Upper lobe of right lung (tissue), 1 donor: ENCODE results near the gene CLDN15. TPM values are rescaled to one million over a fixed set of nuclear protein-coding genes. Genes with fewer than 3 reads are reported as not detected.

ENCODE experiments used
- ATAC-seq: fragments of 200-7000 bp; cut with Tn5 transposase; one replicate; pipeline ENCODE4 v1.9.1; 2020; ENCODE audit warnings: mild to moderate bottlenecking, moderate library complexity
- DNase-seq: peaks from one replicate; pipeline ENCODE4 v3.0.0-alpha.2; 2020
- H3K27ac ChIP-seq: fragments of 200-600 bp; one replicate; pipeline ENCODE4 v1.8.0; 2022
- H3K27me3 ChIP-seq: fragments of 200-600 bp; one replicate; pipeline ENCODE4 v1.8.0; 2022; ENCODE audit warnings: mild to moderate bottlenecking
- H3K36me3 ChIP-seq: fragments of 200-600 bp; one replicate; pipeline ENCODE4 v1.8.0; 2022
- H3K4me1 ChIP-seq: fragments of 200-600 bp; one replicate; pipeline ENCODE4 v1.8.0; 2022
- H3K4me3 ChIP-seq: fragments of 200-600 bp; one replicate; pipeline ENCODE4 v1.8.0; 2022; ENCODE audit warnings: mild to moderate bottlenecking
- H3K9me3 ChIP-seq: fragments of 200-600 bp; one replicate; pipeline ENCODE4 v1.8.0; 2022
- intact Hi-C: fragments of 100-400 bp; cut with DNase I; formaldehyde crosslinking; loops from one replicate; pipeline ENCODE4 v1.11.0; 2022
- total RNA-seq: library from RNA; stranded (reverse); fragmentation: NEBNext Ultra II Directional; extraction: Animal tissue kit (Norgen Biotek cat#: 25700); gene quantifications from one replicate; pipeline ENCODE4 v1.2.1, GENCODE V29; 2021
- TF ChIP-seq, protein P1 (sequence below): fragments of 200-600 bp; IDR thresholded peaks from one replicate; pipeline ENCODE4 v1.8.0; 2022; ENCODE audit warnings: antibody characterized with exemption
- donor health status: DM: no; HTN: yes; CAD: no; lungs with severe emphysema.

Gene CLDN15
- total RNA-seq, 1 donor from 2014 or later, result 17.7 TPM

DNA sequence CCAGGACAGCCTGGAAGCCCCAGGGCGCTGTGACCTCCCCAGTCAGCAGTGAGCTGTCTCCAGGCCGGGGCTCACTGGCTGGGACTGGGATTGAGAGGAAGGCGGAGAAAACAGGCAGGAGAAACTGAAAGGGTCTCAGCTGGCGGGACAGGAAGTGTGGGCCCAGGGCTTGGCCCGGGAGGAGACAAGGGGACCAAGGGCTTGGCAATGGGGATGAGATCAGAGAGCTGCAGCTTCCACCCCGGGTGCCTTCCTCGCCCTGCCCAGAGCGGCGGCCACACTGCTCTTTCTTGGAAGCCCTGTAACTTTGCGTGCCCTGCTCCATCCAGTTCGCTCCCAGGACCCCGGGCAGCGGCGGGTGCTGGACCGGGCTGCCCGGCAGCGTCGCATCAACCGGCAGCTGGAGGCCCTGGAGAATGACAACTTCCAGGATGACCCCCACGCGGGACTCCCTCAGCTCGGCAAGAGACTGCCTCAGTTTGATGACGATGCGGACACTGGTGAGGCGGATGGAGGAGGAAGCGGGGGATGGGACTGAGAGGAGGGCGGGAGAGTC lies 15.2 kb downstream of the CLDN15 start:
- no peak overlapping the region for H3K4me3 ChIP-seq
- no peak for DNase-seq
- intact Hi-C loops, result no loop called here
- TF ChIP-seq, protein P1, sequence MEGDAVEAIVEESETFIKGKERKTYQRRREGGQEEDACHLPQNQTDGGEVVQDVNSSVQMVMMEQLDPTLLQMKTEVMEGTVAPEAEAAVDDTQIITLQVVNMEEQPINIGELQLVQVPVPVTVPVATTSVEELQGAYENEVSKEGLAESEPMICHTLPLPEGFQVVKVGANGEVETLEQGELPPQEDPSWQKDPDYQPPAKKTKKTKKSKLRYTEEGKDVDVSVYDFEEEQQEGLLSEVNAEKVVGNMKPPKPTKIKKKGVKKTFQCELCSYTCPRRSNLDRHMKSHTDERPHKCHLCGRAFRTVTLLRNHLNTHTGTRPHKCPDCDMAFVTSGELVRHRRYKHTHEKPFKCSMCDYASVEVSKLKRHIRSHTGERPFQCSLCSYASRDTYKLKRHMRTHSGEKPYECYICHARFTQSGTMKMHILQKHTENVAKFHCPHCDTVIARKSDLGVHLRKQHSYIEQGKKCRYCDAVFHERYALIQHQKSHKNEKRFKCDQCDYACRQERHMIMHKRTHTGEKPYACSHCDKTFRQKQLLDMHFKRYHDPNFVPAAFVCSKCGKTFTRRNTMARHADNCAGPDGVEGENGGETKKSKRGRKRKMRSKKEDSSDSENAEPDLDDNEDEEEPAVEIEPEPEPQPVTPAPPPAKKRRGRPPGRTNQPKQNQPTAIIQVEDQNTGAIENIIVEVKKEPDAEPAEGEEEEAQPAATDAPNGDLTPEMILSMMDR, result no peak
- no peaks in the 10 kb centered on the region for H3K9me3 ChIP-seq
- ATAC-seq, result no peak
- H3K4me1 ChIP-seq, result peaks cover 7% of the 10 kb centered on the region
- no peak overlapping the region for H3K27ac ChIP-seq
- H3K36me3 ChIP-seq, result peaks cover 51% of the 10 kb centered on the region
- no peaks in the 10 kb centered on the region for H3K27me3 ChIP-seq

DNA sequence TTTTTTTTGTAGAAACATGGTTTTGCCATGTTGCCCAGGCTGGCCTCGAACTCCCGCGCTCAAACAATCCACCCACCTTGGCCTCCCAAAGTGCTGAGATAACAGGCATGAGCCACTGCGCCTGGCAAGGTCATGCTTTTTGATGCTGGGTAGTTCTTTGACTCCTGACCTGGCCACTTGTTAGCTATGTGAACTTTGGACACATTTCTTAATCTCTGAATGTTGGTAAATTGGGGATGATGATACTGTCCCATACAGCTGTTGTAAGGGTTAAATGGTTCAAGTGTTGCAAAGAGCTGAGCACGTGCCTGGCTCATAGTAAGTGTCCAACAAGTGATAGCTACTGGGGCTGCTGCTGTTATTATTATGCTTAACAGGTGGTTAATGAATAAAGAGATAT lies 17.3 kb downstream of the CLDN15 start:
- TF ChIP-seq, protein P1, result no peak
- Histone ChIP-seq H3K27ac (no peak overlapping the region), H3K36me3 (peaks cover 39% of the 10 kb centered on the region), H3K9me3 (no peaks in the 10 kb centered on the region), H3K27me3 (no peaks in the 10 kb centered on the region), H3K4me3 (no peak overlapping the region), H3K4me1 (peaks cover 16% of the 10 kb centered on the region)
- DNase-seq, result no peak
- intact Hi-C loops, result no loop called here
- ATAC-seq, result no peak

DNA sequence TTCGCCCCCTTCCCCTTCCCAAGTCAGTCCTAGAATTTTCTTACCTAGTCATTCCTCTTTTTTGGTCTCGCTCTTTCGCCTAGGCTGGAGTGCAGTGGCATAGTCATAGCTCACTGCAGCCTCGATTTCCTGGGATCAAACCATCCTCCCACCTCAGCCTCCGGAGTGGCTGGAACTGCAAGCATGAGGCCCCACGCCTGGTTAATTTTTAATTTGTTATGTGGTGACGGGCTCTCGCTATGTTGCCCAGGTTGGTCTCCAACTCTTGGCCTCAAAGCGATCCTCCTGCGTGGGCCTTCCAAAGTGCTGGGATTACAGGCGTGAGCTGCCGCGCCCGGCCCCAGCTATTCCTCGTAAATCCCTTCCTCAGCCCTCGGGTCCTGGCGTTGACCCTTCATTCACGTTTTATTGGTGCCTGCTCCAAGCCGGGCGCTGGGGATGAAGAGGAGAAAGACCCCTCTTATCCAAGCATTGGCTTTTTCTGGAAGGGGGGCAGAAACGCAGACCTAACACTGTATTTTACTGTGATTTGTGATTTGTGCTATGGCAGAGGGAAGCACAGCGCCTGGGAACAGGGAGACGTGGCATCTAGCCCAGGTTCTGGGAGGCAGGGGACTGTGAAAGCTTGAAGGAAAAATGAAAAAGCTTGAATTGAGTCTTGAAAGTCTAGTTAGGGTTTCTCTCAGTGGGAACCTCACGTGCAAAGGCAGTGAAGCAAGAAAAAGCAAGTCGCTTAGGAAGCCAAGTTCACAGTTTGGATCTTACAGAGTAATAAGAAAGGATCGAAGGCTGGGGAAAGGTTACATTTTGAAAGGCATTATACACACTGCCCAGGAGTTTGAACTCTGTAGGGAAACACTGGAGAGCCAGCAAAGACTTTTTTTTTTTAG lies 19.1 kb downstream of the CLDN15 start:
- Histone ChIP-seq H3K27me3 (no peaks in the 10 kb centered on the region), H3K4me1 (peaks cover 16% of the 10 kb centered on the region), H3K9me3 (no peaks in the 10 kb centered on the region), H3K36me3 (peaks cover 38% of the 10 kb centered on the region), H3K4me3 (peak overlapping the region; percentile 95), H3K27ac (peak overlapping the region; percentile 88)
- TF ChIP-seq, protein P1, result no peak
- DNase-seq, result no peak
- ATAC-seq, result no peak
- intact Hi-C loops, result no loop called here

DNA sequence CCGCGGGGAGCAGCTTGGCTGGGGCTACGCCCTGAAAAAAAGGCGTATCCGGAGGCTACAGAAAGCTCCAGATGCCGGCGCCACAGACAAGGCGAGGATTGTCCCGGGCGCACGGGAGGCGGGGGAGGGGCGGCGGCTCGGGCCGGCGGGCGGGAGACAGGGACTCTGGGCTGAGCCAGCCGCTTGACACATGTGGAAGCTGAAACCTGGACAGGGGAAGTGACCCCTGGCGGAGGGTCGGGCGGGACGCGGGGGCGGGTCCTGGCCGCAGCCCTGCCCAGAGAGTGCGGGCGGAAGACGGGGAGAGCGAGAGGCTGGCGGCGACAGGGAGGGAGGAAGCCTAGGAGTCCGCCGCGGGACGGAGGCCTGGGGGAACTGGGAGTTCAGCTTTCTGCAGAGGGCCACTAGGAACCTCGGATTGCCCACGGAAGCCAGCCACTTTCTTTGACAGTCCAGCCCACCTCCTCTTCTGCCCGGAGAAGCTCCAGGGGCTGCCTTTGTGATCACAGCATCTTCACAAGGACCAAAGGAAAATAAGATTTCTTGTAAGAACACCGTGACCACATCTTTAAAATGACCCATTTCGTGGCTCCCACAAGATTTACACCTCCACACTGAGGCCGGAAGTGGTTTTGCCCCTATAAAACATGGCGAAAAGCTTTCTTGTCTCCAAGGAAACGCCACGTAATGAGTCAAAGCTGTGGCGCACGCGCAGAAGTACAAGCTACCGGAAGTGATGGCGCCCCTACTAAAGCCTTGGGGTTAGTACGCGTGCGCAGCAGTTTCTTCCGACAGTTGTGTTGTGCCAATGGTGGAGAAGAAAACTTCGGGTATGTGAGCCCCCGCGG lies 20.0 kb downstream of the CLDN15 start, which contains the start of the genes PLOD3 and ZNHIT1:
Gene PLOD3, minus strand, starts transcription at position 194 of the 848 bp plus-strand sequence. CDS start 307 bp downstream, outside the sequence.
Gene ZNHIT1, plus strand, starts transcription at position 778 of the 848 bp plus-strand sequence. Its CDS starts 31 bp downstream, at position 809.
- ATAC-seq (peak; percentile 92), DNase-seq (peak; percentile 96)
- H3K9me3 ChIP-seq, result no peaks in the 10 kb centered on the region
- peak within 1 kb of the TSS; percentile 88 for H3K27ac ChIP-seq
- H3K4me1 ChIP-seq, result peaks cover 16% of the 10 kb centered on the region
- TF ChIP-seq, protein P1, result peak; percentile 16
- intact Hi-C loops, result no loop called here
- no peaks in the 10 kb centered on the region for H3K27me3 ChIP-seq
- H3K4me3 ChIP-seq, result peak within 1 kb of the TSS; percentile 95
- peaks cover 38% of the 10 kb centered on the region for H3K36me3 ChIP-seq

DNA sequence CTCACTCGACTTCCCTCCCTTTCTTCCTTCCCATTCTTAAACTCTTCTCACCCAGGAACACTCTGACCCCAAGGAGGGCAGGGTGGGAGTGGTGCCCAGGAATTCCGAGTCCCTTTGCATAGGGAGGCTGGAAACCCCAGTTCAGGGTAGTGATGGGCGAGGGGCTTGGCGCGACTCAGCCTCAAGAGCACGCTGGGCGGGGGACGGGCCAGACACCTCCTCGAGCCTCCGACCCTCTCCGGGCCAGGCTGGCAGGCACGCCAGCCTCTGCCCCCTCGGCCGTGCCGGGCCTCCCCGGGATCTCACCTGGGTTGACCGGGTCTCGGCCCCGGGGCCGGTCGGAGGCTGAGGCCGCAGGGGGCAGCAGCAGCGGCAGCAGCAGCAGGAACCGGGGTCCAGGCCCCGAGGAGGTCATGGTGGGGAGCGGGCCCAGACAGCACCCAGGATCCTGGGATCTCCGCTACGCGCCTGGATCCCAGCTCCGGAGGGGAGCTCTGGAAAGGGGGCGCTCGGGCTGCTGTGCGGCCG lies 20.7 kb downstream of the CLDN15 start:
- Histone ChIP-seq H3K27me3 (no peaks in the 10 kb centered on the region), H3K27ac (peak overlapping the region; percentile 88), H3K36me3 (peaks cover 34% of the 10 kb centered on the region), H3K4me1 (peaks cover 16% of the 10 kb centered on the region), H3K9me3 (no peaks in the 10 kb centered on the region), H3K4me3 (peak overlapping the region; percentile 95)
- intact Hi-C loops, result no loop called here
- TF ChIP-seq, protein P1, result no peak
- DNase-seq, result no peak
- ATAC-seq, result no peak
